ENCODE measurements around the gene TBL3.
"Not testable (repeated sequence)": the region's sequence is repeated elsewhere in the genome, so short reads cannot be mapped to it uniquely, and the experiment has no call there.

Gene TBL3

GRCh38 chr16:2009164-2009711, 37.4 kb downstream of the TBL3 start:
- no peak for DNase-seq
- no peak for TF ChIP-seq CTCF (IDR thresholded peaks at IDR 0.05)
- peaks cover 0 to 55% (median 53%) of the 10 kb centered on the region in 4 donors for H3K4me1 ChIP-seq

GRCh38 chr16:2009791-2010510, 38.1 kb downstream of the TBL3 start, which contains the start of gene ZNF598:
Gene ZNF598 (minus strand): TSS chr16:2009821.
- peak in 1 of 2 experiments; percentile 12 for TF ChIP-seq CTCF (IDR thresholded peaks at IDR 0.05)
- Histone ChIP-seq H3K9me3 (no peaks in the 10 kb centered on the region), H3K4me1 (peaks cover 0 to 48% (median 47%) of the 10 kb centered on the region in 4 donors), H3K27me3 (no peaks in the 10 kb centered on the region), H3K36me3 (peaks cover 0 to 6% (median 0%) of the 10 kb centered on the region in 3 donors), H3K4me3 (peak within 1 kb of the TSS; percentile 90 to 99), H3K27ac (peak within 1 kb of the TSS; percentile 84 to 92)
- intact Hi-C loops (cut with DNase I; ENCODE audit: low total_unique reads) = no loop called here
- peak; percentile 77 to 90 for DNase-seq

More at GRCh38 chr16:2009164-2009711, 37.4 kb downstream of the TBL3 start:
- Histone ChIP-seq H3K27me3 (no peaks in the 10 kb centered on the region), H3K36me3 (peaks cover 0 to 6% (median 0%) of the 10 kb centered on the region in 3 donors), H3K4me3 (peak overlapping the region; percentile 90 to 99), H3K27ac (peak overlapping the region; percentile 76 to 84), H3K9me3 (no peaks in the 10 kb centered on the region)
- intact Hi-C loops (cut with DNase I; ENCODE audit: low total_unique reads) = no loop called here

DNA sequence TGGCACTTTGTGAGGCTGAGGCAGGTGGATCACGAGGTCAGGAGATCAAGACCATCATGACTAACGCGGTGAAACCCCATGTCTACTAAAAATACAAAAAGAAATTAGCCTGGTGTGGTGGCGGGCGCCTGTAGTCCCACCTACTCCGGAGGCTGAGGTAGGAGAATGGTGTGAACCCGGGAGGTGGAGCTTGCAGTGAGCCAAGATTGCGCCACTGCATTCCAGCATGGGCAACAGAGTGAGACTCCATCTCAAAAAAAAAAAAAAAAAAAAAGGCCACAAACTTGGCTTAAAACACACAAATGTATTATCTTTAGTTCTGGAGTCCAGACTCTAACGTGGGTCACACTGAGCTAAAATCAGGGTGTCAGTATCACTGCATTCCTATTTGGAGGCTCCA, 39.9 kb downstream of the TBL3 start:
- DNase-seq = not testable (repeated sequence)

GRCh38 chr16:2013527-2013926, 41.7 kb downstream of the TBL3 start:
- TF ChIP-seq CTCF (IDR thresholded peaks at IDR 0.05) = no peak
- Histone ChIP-seq H3K9me3 (no peaks in the 10 kb centered on the region), H3K27me3 (peaks cover 0 to 11% of the 10 kb centered on the region in 2 donors), H3K4me3 (no peak overlapping the region), H3K27ac (no peak overlapping the region), H3K36me3 (no peaks in the 10 kb centered on the region), H3K4me1 (peaks cover 0 to 15% (median 12%) of the 10 kb centered on the region in 4 donors)
- no peak for DNase-seq
- intact Hi-C loops (cut with DNase I; ENCODE audit: low total_unique reads) = no loop called here

More for the DNA sequence above, 39.9 kb downstream of the TBL3 start:
- H3K9me3 ChIP-seq; H3K36me3 ChIP-seq; intact Hi-C loops (cut with DNase I; ENCODE audit: low total_unique reads); H3K4me3 ChIP-seq; H3K27ac ChIP-seq; H3K27me3 ChIP-seq: not testable (repeated sequence)
- peaks cover 0 to 33% (median 30%) of the 10 kb centered on the region in 4 donors for H3K4me1 ChIP-seq

DNA sequence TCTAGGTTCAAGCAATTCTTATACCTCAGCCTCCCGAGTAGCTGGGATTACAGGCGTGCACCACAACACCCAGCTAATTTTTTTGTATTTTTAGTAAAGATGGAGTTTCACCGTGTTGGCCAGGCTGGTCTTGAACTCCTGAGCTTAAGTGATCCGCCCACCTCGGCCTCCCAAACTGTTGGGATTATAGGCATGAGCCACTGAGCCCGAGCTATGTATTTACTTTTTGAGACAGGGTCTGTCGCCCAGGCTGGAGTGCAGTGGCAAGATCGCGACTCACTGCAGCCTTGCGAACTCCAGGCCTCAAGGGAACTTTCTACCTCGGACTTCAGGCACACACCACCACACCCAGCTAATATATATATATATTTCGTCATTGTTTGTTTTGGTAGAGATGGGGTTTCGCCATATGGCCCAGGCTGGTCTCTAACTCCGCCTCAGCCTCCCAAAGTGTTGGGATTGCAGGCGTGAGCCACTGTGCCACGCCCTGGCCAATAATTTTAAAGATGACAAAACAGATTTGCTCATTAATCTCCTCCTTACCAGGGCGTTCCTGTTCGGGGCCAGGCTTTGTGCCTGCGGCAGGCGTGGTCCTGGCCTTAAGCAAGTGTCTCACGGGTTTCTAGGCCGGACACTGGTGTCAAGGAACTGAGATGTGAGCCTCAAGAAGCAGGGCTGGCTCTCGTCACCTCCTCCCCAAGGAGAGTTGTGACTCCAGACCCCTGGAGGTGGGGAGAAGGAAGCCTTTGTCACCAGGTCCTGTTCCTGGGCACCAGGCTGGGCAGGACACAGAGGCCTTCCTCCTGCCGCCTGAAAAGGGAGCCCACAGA, 43.5 kb downstream of the TBL3 start:
- Histone ChIP-seq H3K36me3 (no peaks in the 10 kb centered on the region), H3K4me3 (no peak overlapping the region), H3K27me3 (peaks cover 0 to 29% of the 10 kb centered on the region in 2 donors), H3K27ac (no peak overlapping the region), H3K9me3 (no peaks in the 10 kb centered on the region), H3K4me1 (peaks cover 0 to 15% (median 13%) of the 10 kb centered on the region in 4 donors)
- intact Hi-C loops (cut with DNase I; ENCODE audit: low total_unique reads) = no loop called here
- TF ChIP-seq CTCF (IDR thresholded peaks at IDR 0.05) = no peak
- DNase-seq = no peak

- Histone ChIP-seq H3K36me3 (no peaks in the 10 kb centered on the region), H3K9me3 (no peaks in the 10 kb centered on the region), H3K27me3 (peaks cover 0 to 34% of the 10 kb centered on the region in 2 donors), H3K4me3 (no peak overlapping the region), H3K27ac (no peak overlapping the region), H3K4me1 (peaks cover 0 to 16% (median 14%) of the 10 kb centered on the region in 4 donors)
- TF ChIP-seq CTCF (IDR thresholded peaks at IDR 0.05) = no peak
- DNase-seq = no peak
- intact Hi-C loops (cut with DNase I; ENCODE audit: low total_unique reads) = no loop called here
Observed at GRCh38 chr16:2015947-2016208, 44.0 kb downstream of the TBL3 start.

Measured in tibial artery (tissue), 4 donors.